ENCODE measurements around the gene TUBGCP5.

DNA sequence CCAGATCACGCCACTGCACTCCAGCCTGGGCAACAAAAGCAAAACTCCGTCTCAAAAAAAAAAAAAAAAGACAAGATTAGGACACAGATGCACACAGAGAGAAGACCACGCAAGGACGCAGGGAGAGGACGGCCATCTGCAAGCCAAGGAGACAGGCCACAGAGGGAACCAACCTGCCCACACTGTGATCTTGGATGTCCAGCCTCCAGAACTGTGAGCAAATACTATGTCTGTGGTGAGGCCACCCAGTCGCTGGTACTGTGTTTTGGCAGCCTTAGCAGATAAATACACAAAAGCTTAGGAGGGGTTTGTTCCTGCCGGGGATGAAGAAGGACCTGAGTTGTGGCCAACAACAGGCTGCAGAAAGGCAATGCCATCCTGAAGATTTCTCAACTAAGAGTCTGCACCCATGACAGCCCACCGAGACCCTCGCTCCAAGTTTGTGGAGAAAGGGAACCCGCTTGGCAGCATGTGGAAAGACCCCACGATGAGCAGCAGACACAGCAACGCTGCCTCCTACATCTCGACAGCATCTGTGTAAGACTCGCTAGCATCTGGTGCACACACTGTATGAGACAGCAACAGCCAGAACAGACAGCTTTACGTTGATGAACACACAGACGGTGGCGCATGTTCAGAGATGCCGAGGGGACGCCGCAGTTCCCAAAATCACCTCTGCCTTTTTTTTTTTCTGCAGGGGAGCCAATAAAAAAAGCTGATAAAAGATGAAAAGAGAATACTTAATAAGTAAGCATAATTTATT, 72.9 kb downstream of the TUBGCP5 start:
- TF ChIP-seq, protein P1, sequence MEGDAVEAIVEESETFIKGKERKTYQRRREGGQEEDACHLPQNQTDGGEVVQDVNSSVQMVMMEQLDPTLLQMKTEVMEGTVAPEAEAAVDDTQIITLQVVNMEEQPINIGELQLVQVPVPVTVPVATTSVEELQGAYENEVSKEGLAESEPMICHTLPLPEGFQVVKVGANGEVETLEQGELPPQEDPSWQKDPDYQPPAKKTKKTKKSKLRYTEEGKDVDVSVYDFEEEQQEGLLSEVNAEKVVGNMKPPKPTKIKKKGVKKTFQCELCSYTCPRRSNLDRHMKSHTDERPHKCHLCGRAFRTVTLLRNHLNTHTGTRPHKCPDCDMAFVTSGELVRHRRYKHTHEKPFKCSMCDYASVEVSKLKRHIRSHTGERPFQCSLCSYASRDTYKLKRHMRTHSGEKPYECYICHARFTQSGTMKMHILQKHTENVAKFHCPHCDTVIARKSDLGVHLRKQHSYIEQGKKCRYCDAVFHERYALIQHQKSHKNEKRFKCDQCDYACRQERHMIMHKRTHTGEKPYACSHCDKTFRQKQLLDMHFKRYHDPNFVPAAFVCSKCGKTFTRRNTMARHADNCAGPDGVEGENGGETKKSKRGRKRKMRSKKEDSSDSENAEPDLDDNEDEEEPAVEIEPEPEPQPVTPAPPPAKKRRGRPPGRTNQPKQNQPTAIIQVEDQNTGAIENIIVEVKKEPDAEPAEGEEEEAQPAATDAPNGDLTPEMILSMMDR (IDR thresholded peaks at IDR 0.05 in 8 of 11, conservative IDR thresholded peaks at IDR 0.05 in 3 of 11) = no peak
- no peak for TF ChIP-seq POLR2A (IDR thresholded peaks at IDR 0.05)

Measured in spleen (tissue), 7 donors.